Activated CD8-positive, alpha-beta T cell treated with anti-CD3 and anti-CD28 coated beads for 36 hours (primary cell): ENCODE measurements around the gene LRRC25. TPM values are rescaled to one million over a fixed set of nuclear protein-coding genes. Genes with fewer than 3 reads are reported as not detected.
"Not testable (repeated sequence)": the region's sequence is repeated elsewhere in the genome, so short reads cannot be mapped to it uniquely, and the experiment has no call there.

Experiments used
- ATAC-seq: fragments of 200-7000 bp; cut with Tn5 transposase; one replicate; pipeline ENCODE4 v1.10.0; 2021; ENCODE audit warnings: mild to moderate bottlenecking, moderate library complexity
- CTCF ChIA-PET: fragments of 350-600 bp; sonication (Branson Sonifier 250); formaldehyde crosslinking; loops from one replicate; lab custom pipeline; 2021; ENCODE audit warnings: antibody characterized with exemption; lab: Charles Lee
- POLR2A ChIA-PET: fragments of 350-600 bp; sonication (Branson Sonifier 250); formaldehyde crosslinking; loops from one replicate; lab custom pipeline; 2021; ENCODE audit warnings: antibody characterized with exemption; lab: Charles Lee
- DNase-seq: peaks from one replicate; pipeline ENCODE4 v3.0.0-alpha.2; 2020
- H3K27ac Mint-ChIP-seq: one replicate; pipeline ENCODE4 v1.8.0; 2021; ENCODE audit warnings: mild to moderate bottlenecking, mixed read lengths
- H3K27me3 Mint-ChIP-seq: one replicate; pipeline ENCODE4 v1.8.0; 2021; ENCODE audit warnings: mixed read lengths
- H3K36me3 Mint-ChIP-seq: one replicate; pipeline ENCODE4 v1.8.0; 2021; ENCODE audit warnings: low read depth, mixed read lengths
- H3K4me1 Mint-ChIP-seq: one replicate; pipeline ENCODE4 v1.8.0; 2021; ENCODE audit warnings: low read depth, mixed read lengths
- H3K4me3 Mint-ChIP-seq: one replicate; pipeline ENCODE4 v1.8.0; 2021; ENCODE audit warnings: mild to moderate bottlenecking, moderate library complexity, mixed read lengths
- H3K9me3 Mint-ChIP-seq: one replicate; pipeline ENCODE4 v1.8.0; 2021; ENCODE audit warnings: mixed read lengths
- intact Hi-C: fragments of 100-400 bp; cut with micrococcal nuclease; formaldehyde crosslinking; loops from one replicate; pipeline ENCODE4 v1.10.0; 2022
- total RNA-seq, 2 experiments: library from RNA; stranded (reverse); gene quantifications; one replicate each; pipeline ENCODE4 v1.2.3, GENCODE V29; 2021
- TF ChIP-seq, protein P1 (sequence below): fragments of 200-600 bp; IDR thresholded peaks from one replicate; pipeline ENCODE4 v1.8.0; 2022; ENCODE audit warnings: antibody characterized with exemption, mild to moderate bottlenecking

LRRC25 gene
- total RNA-seq, 2 experiments from 2014 or later, result not detected

DNA sequence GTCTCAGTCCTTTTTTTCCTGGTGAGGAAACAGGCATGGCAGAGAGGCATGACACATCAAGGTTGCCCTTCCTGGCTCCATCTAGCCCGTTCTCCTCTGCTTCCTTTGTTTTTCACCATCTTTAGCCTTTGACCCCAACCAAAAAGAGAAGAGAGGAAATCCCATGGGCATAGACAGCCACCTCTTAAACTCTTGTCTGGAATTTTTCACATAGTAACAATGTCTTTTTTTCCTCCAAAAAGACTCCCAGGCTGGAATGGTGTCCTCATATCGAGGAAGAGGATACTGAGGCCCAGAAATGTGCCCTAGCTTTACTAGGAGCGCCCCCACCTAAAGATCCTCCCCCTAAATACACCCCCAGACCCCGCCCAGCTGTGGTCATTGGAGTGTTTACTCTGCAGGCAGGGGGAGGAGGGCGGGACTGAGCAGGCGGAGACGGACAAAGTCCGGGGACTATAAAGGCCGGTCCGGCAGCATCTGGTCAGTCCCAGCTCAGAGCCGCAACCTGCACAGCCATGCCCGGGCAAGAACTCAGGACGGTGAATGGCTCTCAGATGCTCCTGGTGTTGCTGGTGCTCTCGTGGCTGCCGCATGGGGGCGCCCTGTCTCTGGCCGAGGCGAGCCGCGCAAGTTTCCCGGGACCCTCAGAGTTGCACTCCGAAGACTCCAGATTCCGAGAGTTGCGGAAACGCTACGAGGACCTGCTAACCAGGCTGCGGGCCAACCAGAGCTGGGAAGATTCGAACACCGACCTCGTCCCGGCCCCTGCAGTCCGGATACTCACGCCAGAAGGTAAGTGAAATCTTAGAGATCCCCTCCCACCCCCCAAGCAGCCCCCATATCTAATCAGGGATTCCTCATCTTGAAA is 11.5 kb downstream of the LRRC25 start, which contains the start of gene GDF15:
Gene GDF15, plus strand, starts transcription at position 484 of the 868 bp plus-strand sequence. Its CDS starts 32 bp downstream, at position 516.
- Mint-ChIP-seq H3K27ac (no peak within 1 kb of the TSS), H3K9me3 (no peaks in the 10 kb centered on the region), H3K27me3 (peaks cover 41% of the 10 kb centered on the region), H3K4me3 (no peak within 1 kb of the TSS), H3K4me1 (peaks cover 6% of the 10 kb centered on the region), H3K36me3 (no peaks in the 10 kb centered on the region)
- CTCF ChIA-PET, result interaction anchor here (0.5 to 6.7 kb wide), 9 partner anchors 8 to 55 kb away, joined by 3 to 181 read pairs (median 3); partner anchors contain the start of gene SSBP4
- intact Hi-C loops, result no loop called here
- POLR2A ChIA-PET, result no interaction called here
- TF ChIP-seq, protein P1, sequence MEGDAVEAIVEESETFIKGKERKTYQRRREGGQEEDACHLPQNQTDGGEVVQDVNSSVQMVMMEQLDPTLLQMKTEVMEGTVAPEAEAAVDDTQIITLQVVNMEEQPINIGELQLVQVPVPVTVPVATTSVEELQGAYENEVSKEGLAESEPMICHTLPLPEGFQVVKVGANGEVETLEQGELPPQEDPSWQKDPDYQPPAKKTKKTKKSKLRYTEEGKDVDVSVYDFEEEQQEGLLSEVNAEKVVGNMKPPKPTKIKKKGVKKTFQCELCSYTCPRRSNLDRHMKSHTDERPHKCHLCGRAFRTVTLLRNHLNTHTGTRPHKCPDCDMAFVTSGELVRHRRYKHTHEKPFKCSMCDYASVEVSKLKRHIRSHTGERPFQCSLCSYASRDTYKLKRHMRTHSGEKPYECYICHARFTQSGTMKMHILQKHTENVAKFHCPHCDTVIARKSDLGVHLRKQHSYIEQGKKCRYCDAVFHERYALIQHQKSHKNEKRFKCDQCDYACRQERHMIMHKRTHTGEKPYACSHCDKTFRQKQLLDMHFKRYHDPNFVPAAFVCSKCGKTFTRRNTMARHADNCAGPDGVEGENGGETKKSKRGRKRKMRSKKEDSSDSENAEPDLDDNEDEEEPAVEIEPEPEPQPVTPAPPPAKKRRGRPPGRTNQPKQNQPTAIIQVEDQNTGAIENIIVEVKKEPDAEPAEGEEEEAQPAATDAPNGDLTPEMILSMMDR, result peak; percentile 71
- ATAC-seq, result no peak
- peak; percentile 52 for DNase-seq

- CTCF ChIA-PET, result interaction anchor here (0.5 to 6.7 kb wide), 8 partner anchors 9 to 55 kb away, joined by 3 to 181 read pairs (median 4); partner anchors contain the start of gene SSBP4
- Mint-ChIP-seq H3K4me1 (peaks cover 6% of the 10 kb centered on the region), H3K27me3 (peaks cover 38% of the 10 kb centered on the region), H3K9me3 (no peaks in the 10 kb centered on the region), H3K27ac (no peak overlapping the region), H3K36me3 (no peaks in the 10 kb centered on the region), H3K4me3 (no peak overlapping the region)
- no peak for ATAC-seq
- intact Hi-C loops, result no loop called here
- TF ChIP-seq, protein P1, result no peak
- no peak for DNase-seq
- POLR2A ChIA-PET, result no interaction called here
Measured at GRCh38 chr19:18385359-18385674, 12.1 kb downstream of the LRRC25 start.

GRCh38 chr19:18384775-18385174 is 12.6 kb downstream of the LRRC25 start:
- intact Hi-C loops, result no loop called here
- H3K27ac Mint-ChIP-seq, result no peak overlapping the region
- ChIA-PET POLR2A (no interaction called here), CTCF (interaction anchor here (1.1 to 6.1 kb wide), 2 partner anchors 24 to 54 kb away, joined by 6 to 90 read pairs; no protein-coding TSS in a partner anchor)
- peaks cover 6% of the 10 kb centered on the region for H3K4me1 Mint-ChIP-seq
- no peak overlapping the region for H3K4me3 Mint-ChIP-seq
- H3K9me3 Mint-ChIP-seq, result no peaks in the 10 kb centered on the region
- no peak for ATAC-seq
- no peak for DNase-seq
- peaks cover 38% of the 10 kb centered on the region for H3K27me3 Mint-ChIP-seq
- no peaks in the 10 kb centered on the region for H3K36me3 Mint-ChIP-seq
- TF ChIP-seq, protein P1, result no peak

- CTCF ChIA-PET, result interaction anchor here (0.9 to 1.9 kb wide), 2 partner anchors 104 to 106 kb away, joined by 3 to 6 read pairs; no protein-coding TSS in a partner anchor
- peaks cover 37% of the 10 kb centered on the region for H3K27me3 Mint-ChIP-seq
- H3K27ac Mint-ChIP-seq, ATAC-seq, intact Hi-C loops, POLR2A ChIA-PET, H3K4me3 Mint-ChIP-seq, DNase-seq, H3K36me3 Mint-ChIP-seq, H3K9me3 Mint-ChIP-seq, H3K4me1 Mint-ChIP-seq: not testable (repeated sequence)
Measured at GRCh38 chr19:18383622-18384021, 13.8 kb downstream of the LRRC25 start.

GRCh38 chr19:18380843-18381242 is 16.6 kb downstream of the LRRC25 start:
- POLR2A ChIA-PET, result interaction anchor here (1.7 kb wide), 1 partner anchor 40 kb away, joined by 3 read pairs; the partner anchor contains the start of gene PGPEP1
- H3K27me3 Mint-ChIP-seq, result peaks cover 16% of the 10 kb centered on the region
- CTCF ChIA-PET, result interaction anchor here (0.9 to 3.1 kb wide), 4 partner anchors 8 to 171 kb away, joined by 3 to 15 read pairs (median 5); no protein-coding TSS in a partner anchor
- H3K36me3 Mint-ChIP-seq, result no peaks in the 10 kb centered on the region
- no peaks in the 10 kb centered on the region for H3K9me3 Mint-ChIP-seq
- H3K4me1 Mint-ChIP-seq, result no peaks in the 10 kb centered on the region
- TF ChIP-seq, protein P1, result no peak
- H3K27ac Mint-ChIP-seq, result no peak overlapping the region
- intact Hi-C loops, result no loop called here
- no peak overlapping the region for H3K4me3 Mint-ChIP-seq
- DNase-seq (no peak), ATAC-seq (no peak)
